ENCODE results near the gene BUD13.

Gene BUD13

DNA sequence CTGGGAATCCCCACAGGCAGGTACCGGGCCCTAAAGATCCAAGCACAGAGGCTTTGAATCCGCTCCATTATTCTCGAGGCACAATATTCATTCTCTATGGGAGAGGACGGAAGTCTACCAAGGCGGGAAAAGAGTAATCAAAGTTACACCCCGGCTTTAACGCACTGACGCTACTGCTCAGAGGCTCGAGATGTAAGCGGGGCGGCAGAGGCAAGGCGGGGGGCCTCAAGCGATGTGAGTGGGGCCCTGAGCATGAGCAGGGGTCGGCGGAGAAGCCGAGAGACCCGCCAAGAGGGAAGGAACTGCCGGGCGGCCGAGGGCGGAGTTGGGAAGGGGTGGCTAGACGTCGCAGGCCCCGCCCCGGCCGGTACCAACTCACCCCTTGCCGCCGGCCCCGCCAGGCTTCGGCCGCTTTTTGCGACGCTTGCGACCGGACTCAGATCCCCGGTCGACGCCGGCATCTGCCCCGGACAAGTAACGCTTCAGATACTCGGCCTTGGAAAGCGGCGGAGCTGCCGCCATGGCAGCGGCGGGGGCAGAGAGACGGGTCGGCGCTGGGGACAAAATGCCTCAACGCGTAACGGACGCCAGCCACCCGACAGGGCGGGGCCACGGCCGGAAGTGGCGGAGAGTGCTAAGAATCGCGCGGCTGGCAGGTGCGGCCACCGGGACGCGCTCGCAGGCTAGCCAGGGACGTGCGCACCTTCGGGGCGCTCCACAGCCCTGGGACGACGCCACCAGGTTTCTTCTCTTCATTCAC lies at the start of gene BUD13 (continued):
- TF ChIP-seq, protein P1, sequence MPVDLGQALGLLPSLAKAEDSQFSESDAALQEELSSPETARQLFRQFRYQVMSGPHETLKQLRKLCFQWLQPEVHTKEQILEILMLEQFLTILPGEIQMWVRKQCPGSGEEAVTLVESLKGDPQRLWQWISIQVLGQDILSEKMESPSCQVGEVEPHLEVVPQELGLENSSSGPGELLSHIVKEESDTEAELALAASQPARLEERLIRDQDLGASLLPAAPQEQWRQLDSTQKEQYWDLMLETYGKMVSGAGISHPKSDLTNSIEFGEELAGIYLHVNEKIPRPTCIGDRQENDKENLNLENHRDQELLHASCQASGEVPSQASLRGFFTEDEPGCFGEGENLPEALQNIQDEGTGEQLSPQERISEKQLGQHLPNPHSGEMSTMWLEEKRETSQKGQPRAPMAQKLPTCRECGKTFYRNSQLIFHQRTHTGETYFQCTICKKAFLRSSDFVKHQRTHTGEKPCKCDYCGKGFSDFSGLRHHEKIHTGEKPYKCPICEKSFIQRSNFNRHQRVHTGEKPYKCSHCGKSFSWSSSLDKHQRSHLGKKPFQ (tag by site-specific recombination; IDR thresholded peaks at IDR 0.05) = no peak
- peak; percentile 41; the same call in 1 of the 2 replicates for TF ChIP-seq ZNF394 (tag by site-specific recombination; IDR thresholded peaks at IDR 0.05; ENCODE audit: borderline replicate concordance)
- TF ChIP-seq ZNF341 (tag by site-specific recombination; IDR thresholded peaks at IDR 0.05; ENCODE audit: low read depth) = peak; percentile 53
- TF ChIP-seq PATZ1 (tag by site-specific recombination; IDR thresholded peaks at IDR 0.05) = peak; percentile 88
- TF ChIP-seq GLI4 (tag by site-specific recombination; IDR thresholded peaks at IDR 0.05) = peak; percentile 45; the same call in 1 of the 2 replicates
- TF ChIP-seq ZFP37 (tag by site-specific recombination; IDR thresholded peaks at IDR 0.05) = peak; percentile 70; the same call in 1 of the 2 replicates
- TF ChIP-seq HIC1 (tag by site-specific recombination; IDR thresholded peaks at IDR 0.05) = peak; percentile 94
- no peak for TF ChIP-seq HOXA7 (CRISPR knock-in tag; IDR thresholded peaks at IDR 0.05; ENCODE audit: borderline replicate concordance)
- TF ChIP-seq ZXDB (tag by site-specific recombination; IDR thresholded peaks at IDR 0.05) = peak; percentile 92
- TF ChIP-seq ZNF146 (tag by site-specific recombination; IDR thresholded peaks at IDR 0.05) = 0 out of 2 replicates have a peak, but pooled peaks have one; percentile 2
- TF ChIP-seq ZNF501 (tag by site-specific recombination; IDR thresholded peaks at IDR 0.05) = peak; percentile 96
- peak; percentile 89 for TF ChIP-seq ZNF335 (tag by site-specific recombination; conservative IDR thresholded peaks at IDR 0.05)
- TF ChIP-seq SP3 (tag by site-specific recombination; IDR thresholded peaks at IDR 0.05) = peak; percentile 89
- TF ChIP-seq ZNF785 (tag by site-specific recombination; IDR thresholded peaks at IDR 0.05) = no peak
- TF ChIP-seq ZBTB20 (tag by site-specific recombination; IDR thresholded peaks at IDR 0.05) = peak; percentile 89
- TF ChIP-seq, protein P2, sequence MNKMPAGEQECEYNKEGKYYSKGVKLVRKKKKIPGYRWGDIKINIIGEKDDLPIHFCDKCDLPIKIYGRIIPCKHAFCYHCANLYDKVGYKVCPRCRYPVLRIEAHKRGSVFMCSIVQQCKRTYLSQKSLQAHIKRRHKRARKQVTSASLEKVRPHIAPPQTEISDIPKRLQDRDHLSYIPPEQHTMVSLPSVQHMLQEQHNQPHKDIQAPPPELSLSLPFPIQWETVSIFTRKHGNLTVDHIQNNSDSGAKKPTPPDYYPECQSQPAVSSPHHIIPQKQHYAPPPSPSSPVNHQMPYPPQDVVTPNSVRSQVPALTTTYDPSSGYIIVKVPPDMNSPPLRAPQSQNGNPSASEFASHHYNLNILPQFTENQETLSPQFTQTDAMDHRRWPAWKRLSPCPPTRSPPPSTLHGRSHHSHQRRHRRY (tag by site-specific recombination; IDR thresholded peaks at IDR 0.05) = 0 out of 2 replicates have a peak, but pooled peaks have one; percentile 19
- TF ChIP-seq YY2 (tag by site-specific recombination; IDR thresholded peaks at IDR 0.05) = peak; percentile 91
- TF ChIP-seq ZNF561 (tag by site-specific recombination; IDR thresholded peaks at IDR 0.05; ENCODE audit: borderline replicate concordance) = 0 out of 2 replicates have a peak, but pooled peaks have one; percentile 33
- TF ChIP-seq ZNF747 (tag by site-specific recombination; IDR thresholded peaks at IDR 0.05) = no peak
- TF ChIP-seq ZNF140 (tag by site-specific recombination; IDR thresholded peaks at IDR 0.05) = no peak
- TF ChIP-seq PRDM4 (tag by site-specific recombination; IDR thresholded peaks at IDR 0.05) = no peak
- peak; percentile 30; the same call in 1 of the 2 replicates for TF ChIP-seq ZBTB21 (tag by site-specific recombination; IDR thresholded peaks at IDR 0.05)
- peak; percentile 69 for TF ChIP-seq ZFHX2 (tag by site-specific recombination; conservative IDR thresholded peaks at IDR 0.05)
- TF ChIP-seq TRIM28 (IDR thresholded peaks at IDR 0.05; ENCODE audit: borderline replicate concordance, low read length) = no peak; the same call in 1 of the 2 replicates
- TF ChIP-seq, protein P3, sequence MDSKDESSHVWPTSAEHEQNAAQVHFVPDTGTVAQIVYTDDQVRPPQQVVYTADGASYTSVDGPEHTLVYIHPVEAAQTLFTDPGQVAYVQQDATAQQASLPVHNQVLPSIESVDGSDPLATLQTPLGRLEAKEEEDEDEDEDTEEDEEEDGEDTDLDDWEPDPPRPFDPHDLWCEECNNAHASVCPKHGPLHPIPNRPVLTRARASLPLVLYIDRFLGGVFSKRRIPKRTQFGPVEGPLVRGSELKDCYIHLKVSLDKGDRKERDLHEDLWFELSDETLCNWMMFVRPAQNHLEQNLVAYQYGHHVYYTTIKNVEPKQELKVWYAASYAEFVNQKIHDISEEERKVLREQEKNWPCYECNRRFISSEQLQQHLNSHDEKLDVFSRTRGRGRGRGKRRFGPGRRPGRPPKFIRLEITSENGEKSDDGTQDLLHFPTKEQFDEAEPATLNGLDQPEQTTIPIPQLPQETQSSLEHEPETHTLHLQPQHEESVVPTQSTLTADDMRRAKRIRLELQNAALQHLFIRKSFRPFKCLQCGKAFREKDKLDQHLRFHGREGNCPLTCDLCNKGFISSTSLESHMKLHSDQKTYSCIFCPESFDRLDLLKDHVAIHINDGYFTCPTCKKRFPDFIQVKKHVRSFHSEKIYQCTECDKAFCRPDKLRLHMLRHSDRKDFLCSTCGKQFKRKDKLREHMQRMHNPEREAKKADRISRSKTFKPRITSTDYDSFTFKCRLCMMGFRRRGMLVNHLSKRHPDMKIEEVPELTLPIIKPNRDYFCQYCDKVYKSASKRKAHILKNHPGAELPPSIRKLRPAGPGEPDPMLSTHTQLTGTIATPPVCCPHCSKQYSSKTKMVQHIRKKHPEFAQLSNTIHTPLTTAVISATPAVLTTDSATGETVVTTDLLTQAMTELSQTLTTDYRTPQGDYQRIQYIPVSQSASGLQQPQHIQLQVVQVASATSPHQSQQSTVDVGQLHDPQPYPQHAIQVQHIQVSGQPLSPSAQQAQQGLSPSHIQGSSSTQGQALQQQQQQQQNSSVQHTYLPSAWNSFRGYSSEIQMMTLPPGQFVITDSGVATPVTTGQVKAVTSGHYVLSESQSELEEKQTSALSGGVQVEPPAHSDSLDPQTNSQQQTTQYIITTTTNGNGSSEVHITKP (tag by site-specific recombination; IDR thresholded peaks at IDR 0.05) = peak; percentile 95
